GM12878 (cell line): Measurements from ENCODE around the gene CERK. TPM values are rescaled to one million over a fixed set of nuclear protein-coding genes. Genes with fewer than 3 reads are reported as not detected.
A peak's percentile ranks its signal among the peaks of the same experiment; 100 is the strongest.

Experiments
- ASH2L ChIP-seq: fragments of 300-600, 200-600 bp; sonication (generic); IDR thresholded peaks from 2 replicates; pipeline ENCODE4 v1.6.1; 2017; ENCODE audit warnings: low read depth, mild to moderate bottlenecking, borderline replicate concordance
- ATF2 ChIP-seq: IDR thresholded peaks from 2 replicates; pipeline ENCODE4 v1.6.1; 2012; ENCODE audit warnings: low read length, inconsistent platforms
- BCL11A ChIP-seq: IDR thresholded peaks from 2 replicates; pipeline ENCODE4 v1.6.1; 2011; ENCODE audit warnings: low read depth, low read length
- BHLHE40 ChIP-seq, 2 experiments: fragments of 450-650 bp in 1 of 2; IDR thresholded peaks; 2 replicates each; pipeline ENCODE4 v1.6.1; 2011 to 2017; ENCODE audit warnings: low read depth in 2 of 2, borderline replicate concordance in 1 of 2, improper control_type of control experiment in 1 of 2, low read length in 1 of 2, mild to moderate bottlenecking in 1 of 2
- CBX3 ChIP-seq: fragments of 200-600 bp; sonication (generic); IDR thresholded peaks from 2 replicates; pipeline ENCODE4 v1.6.1; 2016; ENCODE audit warnings: low read depth, borderline replicate concordance
- EED ChIP-seq: sonication (generic); IDR thresholded peaks from 2 replicates; pipeline ENCODE4 v1.6.1; 2016; ENCODE audit warnings: antibody characterized with exemption, low read depth
- EP300 ChIP-seq, 2 experiments: fragments of 150-350 bp in 1 of 2; IDR thresholded peaks; 2 replicates each; pipeline ENCODE4 v1.6.1; 2011 to 2012; ENCODE audit warnings: low read depth in 2 of 2, low read length in 2 of 2, borderline replicate concordance in 1 of 2, improper control_type of control experiment in 1 of 2, inconsistent platforms in 1 of 2; ENCODE audit not compliant: control insufficient read depth in 1 of 2
- EZH2 ChIP-seq: IDR thresholded peaks from 2 replicates; pipeline ENCODE4 v1.6.1; 2012; ENCODE audit warnings: low read depth, mild to moderate bottlenecking, control low read depth, inconsistent platforms, low read length, borderline replicate concordance; ENCODE audit not compliant: control insufficient read depth
- GABPA ChIP-seq: IDR thresholded peaks from 2 replicates; pipeline ENCODE4 v1.6.1; 2014; ENCODE audit warnings: antibody characterized with exemption, low read depth, mild to moderate bottlenecking, inconsistent platforms
- HDAC2 ChIP-seq: fragments of 200-600 bp; sonication (generic); IDR thresholded peaks from 2 replicates; pipeline ENCODE4 v1.6.1; 2017
- JUND ChIP-seq: IDR thresholded peaks from 2 replicates; pipeline ENCODE4 v1.6.1; 2012; ENCODE audit warnings: low read depth, mild to moderate bottlenecking, low read length, improper control_type of control experiment, moderate library complexity
- MLLT1 ChIP-seq: fragments of 450-650 bp; IDR thresholded peaks from 2 replicates; pipeline ENCODE4 v1.6.1; 2016; ENCODE audit warnings: mild to moderate bottlenecking
- MXI1 ChIP-seq: fragments of 150-350 bp; IDR thresholded peaks from 2 replicates; pipeline ENCODE4 v1.6.1; 2011; ENCODE audit warnings: low read depth, mild to moderate bottlenecking, inconsistent platforms, low read length, improper control_type of control experiment
- MYB ChIP-seq: fragments of 150-350 bp; IDR thresholded peaks from 2 replicates; pipeline ENCODE4 v1.6.1; 2014; ENCODE audit warnings: mild to moderate bottlenecking, low read depth, low read length, borderline replicate concordance
- MYC ChIP-seq: IDR thresholded peaks from 2 replicates; pipeline ENCODE4 v1.6.1; 2011; ENCODE audit warnings: mild to moderate bottlenecking, low read length, moderate library complexity, inconsistent platforms; ENCODE audit not compliant: insufficient read depth, insufficient replicate concordance, insufficient read length, severe bottlenecking
- NFYB ChIP-seq: IDR thresholded peaks from 2 replicates; pipeline ENCODE4 v1.6.1; 2011; ENCODE audit warnings: low read depth, mild to moderate bottlenecking, low read length, improper control_type of control experiment, moderate library complexity; ENCODE audit not compliant: insufficient read depth
- NR2C2 ChIP-seq: IDR thresholded peaks from 2 replicates; pipeline ENCODE4 v1.6.1; 2011; ENCODE audit warnings: borderline replicate concordance, low read depth; ENCODE audit not compliant: control insufficient read depth, insufficient read length
- PAX5 ChIP-seq: IDR thresholded peaks from 2 replicates; pipeline ENCODE4 v1.6.1; 2011; ENCODE audit warnings: low read depth, low read length, borderline replicate concordance
- PAX8 ChIP-seq: fragments of 450-650 bp; IDR thresholded peaks from 2 replicates; pipeline ENCODE4 v1.6.1; 2017; ENCODE audit warnings: mild to moderate bottlenecking, moderate library complexity
- POLR2AphosphoS2 ChIP-seq: IDR thresholded peaks from 2 replicates; pipeline ENCODE4 v1.6.1; 2011; ENCODE audit warnings: low read depth, mild to moderate bottlenecking, low read length, improper control_type of control experiment, moderate library complexity
- RAD51 ChIP-seq: fragments of 450-650 bp; IDR thresholded peaks from 2 replicates; pipeline ENCODE4 v1.6.1; 2016; ENCODE audit warnings: moderate library complexity, mild to moderate bottlenecking, inconsistent platforms
- RELA ChIP-seq: fragments of 450-650 bp; IDR thresholded peaks from 2 replicates; pipeline ENCODE4 v1.8.0; 2014; ENCODE audit warnings: borderline replicate concordance; ENCODE audit not compliant: partially characterized antibody
- RUNX3 ChIP-seq: IDR thresholded peaks from 2 replicates; pipeline ENCODE4 v1.6.1; 2012; ENCODE audit warnings: low read length, inconsistent platforms
- SMARCA5 ChIP-seq: fragments of 450-650 bp; IDR thresholded peaks from 2 replicates; pipeline ENCODE4 v1.6.1; 2017; ENCODE audit warnings: mild to moderate bottlenecking
- SUZ12 ChIP-seq: fragments of 200-600 bp; sonication (generic); IDR thresholded peaks from one replicate; pipeline ENCODE4 v1.6.1; 2018; ENCODE audit warnings: antibody characterized with exemption, mild to moderate bottlenecking; ENCODE audit not compliant: unreplicated experiment
- TCF12 ChIP-seq: IDR thresholded peaks from 2 replicates; pipeline ENCODE4 v1.6.1; 2011; ENCODE audit warnings: low read depth, mild to moderate bottlenecking, low read length
- WRNIP1 ChIP-seq: IDR thresholded peaks from 2 replicates; pipeline ENCODE4 v1.6.1; 2011; ENCODE audit warnings: low read depth, low read length, improper control_type of control experiment, borderline replicate concordance
- ZBED1 ChIP-seq: IDR thresholded peaks from 2 replicates; pipeline ENCODE4 v1.6.1; 2016; ENCODE audit warnings: borderline replicate concordance
- ZNF384 ChIP-seq: IDR thresholded peaks from 2 replicates; pipeline ENCODE4 v1.6.1; 2012; ENCODE audit warnings: low read depth, mild to moderate bottlenecking, low read length, improper control_type of control experiment, borderline replicate concordance
- polyA plus RNA-seq, 11 experiments: library from polyadenylated mRNA; depleted of rRNA in 4 of 11; unstranded in 6 of 11; stranded (reverse) in 5 of 11; fragments of >200 nt; fragmentation: Nextera tagmentation in 4 of 11; fragmentation: Illumina TruSeq in 1 of 11; extraction: Ambion mirVana in 4 of 11; extraction: Trizol in 1 of 11; gene quantifications; 1 replicate in 1 of 11; 2 replicates in 10 of 11; pipeline versions ENCODE4 v1.2.1 to v1.2.3, GENCODE V29; 2011 to 2016; ENCODE audit warnings: inconsistent platforms in 2 of 11, missing spikeins in 2 of 11, low read depth in 1 of 11
- total RNA-seq, 4 experiments: library from RNA; depleted of rRNA in 3 of 4; stranded (reverse); fragments of >200 nt in 3 of 4; fragmentation: Illumina TruSeq in 1 of 4; extraction: Trizol in 1 of 4; gene quantifications; 2 replicates each; pipeline versions ENCODE4 v1.2.1 to v1.2.3, GENCODE V29; 2013 to 2021

Gene CERK
- total and polyA plus RNA-seq, 10 of the 15 experiments (the other 5 are each of a cell fraction or from before 2014, with no cell fraction given), result 4.0 to 41.1 (median 30.2) TPM

- TF ChIP-seq TCF12 (peak; percentile 43; the same call in 1 of the 2 replicates), ASH2L (peak; percentile 50; the same call in 1 of the 2 replicates), MYB (no peak), RAD51 (no peak), NFYB (no peak), CBX3 (no peak), SMARCA5 (peak; percentile 62; the same call in 1 of the 2 replicates), WRNIP1 (no peak), EZH2 (no peak), ATF2 (no peak), HDAC2 (no peak), BHLHE40 (IDR thresholded peaks at IDR 0.05; ENCODE audit: borderline replicate concordance in 1 of 2, low read depth in 2 of 2, low read length in 1 of 2) (peak; percentile 44 to 75; a peak in 3 of 4 replicates), NR2C2 (peak; percentile 96), ZBED1 (no peak), PAX8 (no peak), EED (no peak), POLR2AphosphoS2 (peak; percentile 81; the same call in 1 of the 2 replicates), BCL11A (no peak), PAX5 (no peak), RELA (no peak), MYC (no peak), JUND (no peak), MXI1 (peak; percentile 98), ZNF384 (no peak), SUZ12 (no peak), EP300 (IDR thresholded peaks at IDR 0.05; ENCODE audit: borderline replicate concordance in 1 of 2, control insufficient read depth in 1 of 2, low read depth in 2 of 2, low read length in 2 of 2) (no peak), GABPA (peak; percentile 97), MLLT1 (no peak), RUNX3 (peak; percentile 59; the same call in 1 of the 2 replicates)
These were observed 24.4 kb upstream of the CERK start, which contains the start of gene TBC1D22A (continued) for GRCh38 chr22:46762238-46763050.
